Neural cell (in vitro differentiated cells): Measurements from ENCODE around the gene HIC1. TPM values are rescaled to one million over a fixed set of nuclear protein-coding genes. Genes with fewer than 3 reads are reported as not detected.

ENCODE experiments used
- H2AFZ ChIP-seq: fragments of 200-600, 300-800 bp; sonication (generic), shearing (Covaris generic); 2 replicates; pipeline ENCODE4 v1.6.0; 2014; ENCODE audit warnings: low read depth, mild to moderate bottlenecking, antibody characterized with exemption, low read length, moderate library complexity
- H3F3A ChIP-seq: fragments of 200-600 bp; shearing (Covaris generic); 2 replicates; pipeline ENCODE4 v1.6.1; 2016; ENCODE audit warnings: mild to moderate bottlenecking, moderate library complexity, mixed read lengths, antibody characterized with exemption, low read length; ENCODE audit not compliant: insufficient read depth, poor library complexity, severe bottlenecking
- H3K27ac ChIP-seq: fragments of 200-600, 300-800 bp; sonication (generic), shearing (Covaris generic); 2 replicates; pipeline ENCODE4 v1.5.1; 2014; ENCODE audit warnings: mild to moderate bottlenecking, low read length, moderate library complexity
- H3K27me3 ChIP-seq: fragments of 300-800, 200-600 bp; sonication (generic), shearing (Covaris generic); 2 replicates; pipeline ENCODE4 v1.6.0; 2014; ENCODE audit warnings: mild to moderate bottlenecking, low read depth, low read length, moderate library complexity; ENCODE audit not compliant: insufficient read depth
- H3K36me3 ChIP-seq: fragments of 300-800, 200-600 bp; sonication (generic), shearing (Covaris generic); 2 replicates; pipeline ENCODE4 v1.5.1; 2014; ENCODE audit warnings: mild to moderate bottlenecking, antibody characterized with exemption, low read length, moderate library complexity; ENCODE audit not compliant: insufficient read depth
- H3K4me2 ChIP-seq: fragments of 300-800, 200-600 bp; sonication (generic), shearing (Covaris generic); 2 replicates; pipeline ENCODE4 v1.6.0; 2014; ENCODE audit warnings: mild to moderate bottlenecking, low read length
- H3K4me3 ChIP-seq: fragments of 300-800, 200-600 bp; sonication (generic), shearing (Covaris generic); 2 replicates; pipeline ENCODE4 v1.5.1; 2014; ENCODE audit warnings: mild to moderate bottlenecking, low read length, moderate library complexity
- H3K79me2 ChIP-seq: fragments of 200-600 bp; shearing (Covaris generic); replicated peaks from 2 replicates; pipeline ENCODE4 v1.6.0; 2014; ENCODE audit warnings: mild to moderate bottlenecking, low read length, moderate library complexity; ENCODE audit not compliant: insufficient read depth
- H3K9ac ChIP-seq: fragments of 300-800, 200-600 bp; sonication (generic), shearing (Covaris generic); 2 replicates; pipeline ENCODE4 v1.6.1; 2016; ENCODE audit warnings: mild to moderate bottlenecking, low read length, mixed read lengths
- H3K9me2 ChIP-seq: fragments of 200-600 bp; shearing (Covaris generic); 2 replicates; pipeline ENCODE4 v1.6.1; 2016; ENCODE audit warnings: mild to moderate bottlenecking, low read length, mixed read lengths; ENCODE audit not compliant: insufficient read depth
- H3K9me3 ChIP-seq: fragments of 200-600, 300-800 bp; sonication (generic), shearing (Covaris generic); 2 replicates; pipeline ENCODE4 v1.6.1; 2016; ENCODE audit warnings: mild to moderate bottlenecking, mixed run types, low read length, moderate library complexity, mixed read lengths
- H4K20me1 ChIP-seq: fragments of 200-600 bp; shearing (Covaris generic); 2 replicates; pipeline ENCODE4 v1.6.1; 2016; ENCODE audit warnings: mild to moderate bottlenecking, mixed run types; ENCODE audit not compliant: insufficient read depth
- CTCF ChIP-seq: fragments of 450-650 bp; IDR thresholded peaks from 2 replicates; pipeline ENCODE4 v1.5.1; 2014; ENCODE audit warnings: antibody characterized with exemption, mild to moderate bottlenecking, moderate library complexity; ENCODE audit not compliant: poor library complexity, severe bottlenecking
- EP300 ChIP-seq: fragments of 450-650 bp; conservative IDR thresholded peaks from 2 replicates; pipeline ENCODE4 v1.6.1; 2014; ENCODE audit warnings: antibody characterized with exemption, mild to moderate bottlenecking, moderate library complexity; ENCODE audit not compliant: poor library complexity, severe bottlenecking
- EZH2 ChIP-seq: fragments of 200-600, 300-800 bp; shearing (Covaris generic), sonication (generic); IDR thresholded peaks from 2 replicates; pipeline ENCODE4 v1.6.1; 2014; ENCODE audit warnings: antibody characterized with exemption, low read length, borderline replicate concordance, mild to moderate bottlenecking; ENCODE audit not compliant: insufficient read depth, poor library complexity, severe bottlenecking
- MXI1 ChIP-seq: fragments of 450-650 bp; conservative IDR thresholded peaks from 2 replicates; pipeline ENCODE4 v1.6.1; 2014; ENCODE audit warnings: antibody characterized with exemption, mild to moderate bottlenecking; ENCODE audit not compliant: poor library complexity, severe bottlenecking
- POLR2AphosphoS5 ChIP-seq: IDR thresholded peaks from 2 replicates; pipeline ENCODE4 v1.6.1; 2012
- RAD21 ChIP-seq: fragments of 450-650 bp; conservative IDR thresholded peaks from 2 replicates; pipeline ENCODE4 v1.6.1; 2014; ENCODE audit warnings: antibody characterized with exemption, mild to moderate bottlenecking, moderate library complexity
- REST ChIP-seq: IDR thresholded peaks from 2 replicates; pipeline ENCODE4 v1.6.1; 2012; ENCODE audit warnings: borderline replicate concordance
- SMC3 ChIP-seq: fragments of 450-650 bp; conservative IDR thresholded peaks from 2 replicates; pipeline ENCODE4 v1.6.1; 2014; ENCODE audit warnings: antibody characterized with exemption, mild to moderate bottlenecking, moderate library complexity; ENCODE audit not compliant: poor library complexity
- TAF1 ChIP-seq: IDR thresholded peaks from 2 replicates; pipeline ENCODE4 v1.6.1; 2012; ENCODE audit warnings: low read depth
- polyA minus RNA-seq: library from RNA; depleted of rRNA, polyadenylated mRNA; stranded (reverse); fragments of >200 nt; gene quantifications from 2 replicates; pipeline ENCODE4 v1.2.3, GENCODE V29; 2014
- polyA plus RNA-seq: library from polyadenylated mRNA; depleted of rRNA; stranded (reverse); fragments of >200 nt; gene quantifications from 2 replicates; pipeline ENCODE4 v1.2.3, GENCODE V29; 2014

Gene HIC1
- polyA plus RNA-seq (1.7 and 2.8 TPM in 2 replicates), polyA minus RNA-seq (3.8 and 6.1 TPM in 2 replicates)

GRCh38 chr17:2054512-2055291, at the start of gene HIC1:
Gene HIC1 (plus strand): TSS chr17:2055103. CDS start chr17:2056691, 1,588 bp downstream.
- Histone ChIP-seq H3K4me3 (peak within 1 kb of the TSS; percentile 64), H3K27ac (no peak within 1 kb of the TSS)

GRCh38 chr17:2008332-2009126, 46.4 kb upstream of the HIC1 start:
- no peaks in the 10 kb centered on the region for H3K9me3 ChIP-seq
- no peak overlapping the region for H2AFZ ChIP-seq
- H3K27me3 ChIP-seq = no peaks in the 10 kb centered on the region
- H3K9ac ChIP-seq = no peak overlapping the region
- no peaks in the 10 kb centered on the region for H3K36me3 ChIP-seq
- no peak overlapping the region for H3K4me3 ChIP-seq
- H3K27ac ChIP-seq = no peak overlapping the region
- no peaks in the 10 kb centered on the region for H3F3A ChIP-seq
- no peaks in the 10 kb centered on the region for H3K79me2 ChIP-seq
- H4K20me1 ChIP-seq = no peaks in the 10 kb centered on the region
- TF ChIP-seq MXI1 = no peak
- no peak overlapping the region for H3K4me2 ChIP-seq
- H3K9me2 ChIP-seq = no peaks in the 10 kb centered on the region

More at GRCh38 chr17:2054512-2055291, at the start of gene HIC1:
- no peak within 1 kb of the TSS for H2AFZ ChIP-seq
- no peaks in the 10 kb centered on the region for H3F3A ChIP-seq
- peak within 1 kb of the TSS; percentile 59 for H3K9ac ChIP-seq
- H4K20me1 ChIP-seq = no peaks in the 10 kb centered on the region
- H3K4me2 ChIP-seq = no peak within 1 kb of the TSS
- H3K9me3 ChIP-seq = peaks cover 5% of the 10 kb centered on the region
- TF ChIP-seq EZH2 (no peak), CTCF (peak; percentile 90), TAF1 (no peak), MXI1 (peak; percentile 50), SMC3 (peak; percentile 87), RAD21 (peak; percentile 80)
- H3K9me2 ChIP-seq = no peaks in the 10 kb centered on the region
- no peaks in the 10 kb centered on the region for H3K79me2 ChIP-seq
- no peaks in the 10 kb centered on the region for H3K36me3 ChIP-seq
- H3K27me3 ChIP-seq = peaks cover 74% of the 10 kb centered on the region

GRCh38 chr17:2009737-2010136, 45.2 kb upstream of the HIC1 start:
- no peaks in the 10 kb centered on the region for H3K9me3 ChIP-seq
- H3K4me2 ChIP-seq = no peak overlapping the region
- H3K9ac ChIP-seq = no peak overlapping the region
- H3K27me3 ChIP-seq = no peaks in the 10 kb centered on the region
- no peak overlapping the region for H2AFZ ChIP-seq
- H3K4me3 ChIP-seq = no peak overlapping the region
- H3K79me2 ChIP-seq = no peaks in the 10 kb centered on the region
- no peaks in the 10 kb centered on the region for H3K36me3 ChIP-seq
- TF ChIP-seq EZH2 (no peak), POLR2AphosphoS5 (no peak), TAF1 (no peak), RAD21 (no peak), MXI1 (no peak), EP300 (no peak), REST (no peak), CTCF (no peak), SMC3 (no peak)
- H3K27ac ChIP-seq = no peak overlapping the region
- H3K9me2 ChIP-seq = no peaks in the 10 kb centered on the region
- no peaks in the 10 kb centered on the region for H3F3A ChIP-seq
- no peaks in the 10 kb centered on the region for H4K20me1 ChIP-seq
